ENCODE measurements around the gene BASP1. TPM values are rescaled to one million over a fixed set of nuclear protein-coding genes. Genes with fewer than 3 reads are reported as not detected.

BASP1 gene
- total RNA-seq, 1 donor from 2014 or later, result 86.3 TPM

GRCh38 chr5:17215361-17215760 is 2.1 kb upstream of the BASP1 start:
- H3K27me3 Mint-ChIP-seq, result no peaks in the 10 kb centered on the region
- H3K4me1 Mint-ChIP-seq (ENCODE audit: low read depth), result peaks cover 25% of the 10 kb centered on the region
- no peak overlapping the region for H3K27ac Mint-ChIP-seq
- DNase-seq (ENCODE audit: low spot score, unreplicated experiment), result no peak
- no peaks in the 10 kb centered on the region for H3K9me3 Mint-ChIP-seq (ENCODE audit: low read depth)
- no peak overlapping the region for H3K4me3 Mint-ChIP-seq (ENCODE audit: low read depth)
- H3K36me3 Mint-ChIP-seq (ENCODE audit: insufficient read depth), result peaks cover 3% of the 10 kb centered on the region
- no peak for TF ChIP-seq CTCF (IDR thresholded peaks at IDR 0.05; ENCODE audit: unreplicated experiment)

GRCh38 chr5:17216176-17216973 is 1.1 kb upstream of the BASP1 start:
- TF ChIP-seq CTCF (IDR thresholded peaks at IDR 0.05; ENCODE audit: unreplicated experiment), result peak; percentile 90

GRCh38 chr5:17216974-17217492 is 398 bp upstream of the BASP1 start:
- TF ChIP-seq CTCF (IDR thresholded peaks at IDR 0.05; ENCODE audit: unreplicated experiment), result no peak
- Mint-ChIP-seq H3K27ac (peak overlapping the region; percentile 91), H3K27me3 (no peaks in the 10 kb centered on the region), H3K4me1 (ENCODE audit: low read depth) (peaks cover 18% of the 10 kb centered on the region), H3K4me3 (ENCODE audit: low read depth) (peak overlapping the region; percentile 72), H3K9me3 (ENCODE audit: low read depth) (no peaks in the 10 kb centered on the region), H3K36me3 (ENCODE audit: insufficient read depth) (peaks cover 3% of the 10 kb centered on the region)
- DNase-seq (ENCODE audit: low spot score, unreplicated experiment), result peak; percentile 37

More at GRCh38 chr5:17216176-17216973, 1.1 kb upstream of the BASP1 start:
- Mint-ChIP-seq H3K4me3 (ENCODE audit: low read depth) (peak overlapping the region; percentile 72), H3K9me3 (ENCODE audit: low read depth) (no peaks in the 10 kb centered on the region), H3K27me3 (no peaks in the 10 kb centered on the region), H3K36me3 (ENCODE audit: insufficient read depth) (peaks cover 3% of the 10 kb centered on the region), H3K4me1 (ENCODE audit: low read depth) (peaks cover 24% of the 10 kb centered on the region), H3K27ac (peak overlapping the region; percentile 95)
- peak; percentile 70 for DNase-seq (ENCODE audit: low spot score, unreplicated experiment)

GRCh38 chr5:17218353-17219005 is 1.0 kb downstream of the BASP1 start:
- no peak for TF ChIP-seq CTCF (IDR thresholded peaks at IDR 0.05; ENCODE audit: unreplicated experiment)
- peak; percentile 15 for DNase-seq (ENCODE audit: low spot score, unreplicated experiment)
- H3K9me3 Mint-ChIP-seq (ENCODE audit: low read depth), result no peaks in the 10 kb centered on the region
- H3K27ac Mint-ChIP-seq, result peak overlapping the region; percentile 98
- peaks cover 6% of the 10 kb centered on the region for H3K36me3 Mint-ChIP-seq (ENCODE audit: insufficient read depth)
- peaks cover 22% of the 10 kb centered on the region for H3K4me1 Mint-ChIP-seq (ENCODE audit: low read depth)
- peak overlapping the region; percentile 96 for H3K4me3 Mint-ChIP-seq (ENCODE audit: low read depth)
- no peaks in the 10 kb centered on the region for H3K27me3 Mint-ChIP-seq

GRCh38 chr5:17219006-17219422 is 1.6 kb downstream of the BASP1 start:
- no peaks in the 10 kb centered on the region for H3K9me3 Mint-ChIP-seq (ENCODE audit: low read depth)
- peak; percentile 34 for DNase-seq (ENCODE audit: low spot score, unreplicated experiment)
- H3K4me1 Mint-ChIP-seq (ENCODE audit: low read depth), result peaks cover 27% of the 10 kb centered on the region
- H3K36me3 Mint-ChIP-seq (ENCODE audit: insufficient read depth), result peaks cover 6% of the 10 kb centered on the region
- TF ChIP-seq CTCF (IDR thresholded peaks at IDR 0.05; ENCODE audit: unreplicated experiment), result no peak
- H3K4me3 Mint-ChIP-seq (ENCODE audit: low read depth), result peak overlapping the region; percentile 96
- peak overlapping the region; percentile 98 for H3K27ac Mint-ChIP-seq
- no peaks in the 10 kb centered on the region for H3K27me3 Mint-ChIP-seq

All from progenitor cell of endocrine pancreas (in vitro differentiated cells).